GM03348 (cell line): ENCODE results near the gene ELK3.

ENCODE experiments used
- DNase-seq: peaks from one replicate; pipeline ENCODE4 v3.0.0; 2012; ENCODE audit warnings: low spot score

Gene ELK3

GRCh38 chr12:96193725-96194575, at the start of gene ELK3:
ELK3 (plus strand) TSS chr12:96194375.
- peak; percentile 91 for DNase-seq

GRCh38 chr12:96146747-96147146, 47.4 kb upstream of the ELK3 start:
- no peak for DNase-seq

GRCh38 chr12:96150442-96150841, 43.7 kb upstream of the ELK3 start:
- no peak for DNase-seq

GRCh38 chr12:96152164-96152563, 42.0 kb upstream of the ELK3 start:
- no peak for DNase-seq

GRCh38 chr12:96153131-96153725, 40.9 kb upstream of the ELK3 start:
- DNase-seq, result no peak

GRCh38 chr12:96155181-96155580, 39.0 kb upstream of the ELK3 start:
- no peak for DNase-seq

GRCh38 chr12:96155781-96156180, 38.4 kb upstream of the ELK3 start:
- no peak for DNase-seq

GRCh38 chr12:96156211-96156610, 38.0 kb upstream of the ELK3 start:
- no peak for DNase-seq

GRCh38 chr12:96157427-96157826, 36.7 kb upstream of the ELK3 start:
- DNase-seq, result no peak

- DNase-seq, result no peak
Observed at GRCh38 chr12:96164951-96165811, 29.0 kb upstream of the ELK3 start.

GRCh38 chr12:96166765-96167164, 27.4 kb upstream of the ELK3 start:
- no peak for DNase-seq

- no peak for DNase-seq
Observed at GRCh38 chr12:96167492-96167891, 26.7 kb upstream of the ELK3 start.

GRCh38 chr12:96170328-96170727, 23.8 kb upstream of the ELK3 start:
- DNase-seq, result no peak

GRCh38 chr12:96170762-96171161, 23.4 kb upstream of the ELK3 start:
- DNase-seq, result no peak

GRCh38 chr12:96171905-96172304, 22.3 kb upstream of the ELK3 start:
- no peak for DNase-seq

GRCh38 chr12:96172981-96173380, 21.2 kb upstream of the ELK3 start:
- no peak for DNase-seq

GRCh38 chr12:96176575-96176974, 17.6 kb upstream of the ELK3 start:
- no peak for DNase-seq

- DNase-seq, result peak; percentile 60
Observed at GRCh38 chr12:96177013-96177412, 17.2 kb upstream of the ELK3 start.

- DNase-seq, result no peak
Observed at GRCh38 chr12:96183734-96184370, 10.3 kb upstream of the ELK3 start.

GRCh38 chr12:96185914-96186313, 8.3 kb upstream of the ELK3 start:
- no peak for DNase-seq

GRCh38 chr12:96186607-96187301, 7.4 kb upstream of the ELK3 start:
- DNase-seq, result no peak

GRCh38 chr12:96187956-96188355, 6.2 kb upstream of the ELK3 start:
- no peak for DNase-seq
